Measurements from ENCODE around the gene SH3RF3. TPM values are rescaled to one million over a fixed set of nuclear protein-coding genes. Genes with fewer than 3 reads are reported as not detected.
A peak's percentile ranks its signal among the peaks of the same experiment; 100 is the strongest.

The SH3RF3 gene
- total RNA-seq, 1 experiment from 2014 or later: 0.98 TPM

DNA sequence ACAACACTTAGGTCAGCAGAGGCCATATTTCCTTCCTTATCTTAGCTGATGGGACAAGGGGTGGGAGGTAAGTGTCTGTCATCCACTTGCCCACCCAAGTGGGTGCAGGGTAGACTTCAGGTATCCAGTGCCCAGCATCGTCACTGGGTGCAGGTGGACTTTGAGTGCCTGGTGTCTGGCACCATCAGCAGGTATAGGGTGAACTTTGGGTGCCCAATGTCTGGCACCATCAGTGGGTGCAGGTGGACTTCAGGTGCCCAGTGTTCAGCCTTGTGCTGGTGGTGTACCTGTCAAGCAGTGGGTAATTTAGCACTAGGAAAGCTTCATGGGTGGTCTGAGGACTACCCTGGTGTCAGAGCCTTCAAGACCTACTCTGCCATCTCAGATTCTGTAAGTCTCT, 309.1 kb downstream of the SH3RF3 start:
- H3K36me3 Mint-ChIP-seq (ENCODE audit: insufficient read depth, unreplicated experiment): no peaks in the 10 kb centered on the region
- no peaks in the 10 kb centered on the region for H3K4me1 Mint-ChIP-seq (ENCODE audit: low read depth, unreplicated experiment)
- Histone ChIP-seq H3K4me3 (ENCODE audit: low read depth, low read length) (no peak overlapping the region), H3K27me3 (replicated peaks; ENCODE audit: control insufficient read depth, insufficient read depth, low read length) (no peaks in the 10 kb centered on the region), H3K4me1 (peaks cover 6% of the 10 kb centered on the region; the same call in 1 of the 2 replicates), H3K36me3 (ENCODE audit: control insufficient read depth, insufficient read depth, low read length) (no peaks in the 10 kb centered on the region), H3K9me3 (peaks cover 15% of the 10 kb centered on the region)
- no TSS peak for BruUV-seq (replicated peaks)
- H3K27me3 Mint-ChIP-seq (ENCODE audit: insufficient read depth, unreplicated experiment): peaks cover 4% of the 10 kb centered on the region
- POLR2A ChIA-PET: no interaction called here
- TF ChIP-seq, protein P1, sequence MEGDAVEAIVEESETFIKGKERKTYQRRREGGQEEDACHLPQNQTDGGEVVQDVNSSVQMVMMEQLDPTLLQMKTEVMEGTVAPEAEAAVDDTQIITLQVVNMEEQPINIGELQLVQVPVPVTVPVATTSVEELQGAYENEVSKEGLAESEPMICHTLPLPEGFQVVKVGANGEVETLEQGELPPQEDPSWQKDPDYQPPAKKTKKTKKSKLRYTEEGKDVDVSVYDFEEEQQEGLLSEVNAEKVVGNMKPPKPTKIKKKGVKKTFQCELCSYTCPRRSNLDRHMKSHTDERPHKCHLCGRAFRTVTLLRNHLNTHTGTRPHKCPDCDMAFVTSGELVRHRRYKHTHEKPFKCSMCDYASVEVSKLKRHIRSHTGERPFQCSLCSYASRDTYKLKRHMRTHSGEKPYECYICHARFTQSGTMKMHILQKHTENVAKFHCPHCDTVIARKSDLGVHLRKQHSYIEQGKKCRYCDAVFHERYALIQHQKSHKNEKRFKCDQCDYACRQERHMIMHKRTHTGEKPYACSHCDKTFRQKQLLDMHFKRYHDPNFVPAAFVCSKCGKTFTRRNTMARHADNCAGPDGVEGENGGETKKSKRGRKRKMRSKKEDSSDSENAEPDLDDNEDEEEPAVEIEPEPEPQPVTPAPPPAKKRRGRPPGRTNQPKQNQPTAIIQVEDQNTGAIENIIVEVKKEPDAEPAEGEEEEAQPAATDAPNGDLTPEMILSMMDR (IDR thresholded peaks at IDR 0.05; ENCODE audit: insufficient read depth in 1 of 2, low read depth in 1 of 2, low read length in 1 of 2, severe bottlenecking in 1 of 2, unreplicated experiment in 1 of 2): no peak
- peaks cover 37% of the 10 kb centered on the region for H3K9me3 Mint-ChIP-seq (ENCODE audit: unreplicated experiment)
- H3K4me3 Mint-ChIP-seq (ENCODE audit: unreplicated experiment): no peak overlapping the region
- H3K27ac Mint-ChIP-seq (ENCODE audit: unreplicated experiment): no peak overlapping the region
- no peak for DNase-seq
- CTCF ChIA-PET: no interaction called here
- intact Hi-C loops (cut with micrococcal nuclease; ENCODE audit: unreplicated experiment): no loop called here

DNA sequence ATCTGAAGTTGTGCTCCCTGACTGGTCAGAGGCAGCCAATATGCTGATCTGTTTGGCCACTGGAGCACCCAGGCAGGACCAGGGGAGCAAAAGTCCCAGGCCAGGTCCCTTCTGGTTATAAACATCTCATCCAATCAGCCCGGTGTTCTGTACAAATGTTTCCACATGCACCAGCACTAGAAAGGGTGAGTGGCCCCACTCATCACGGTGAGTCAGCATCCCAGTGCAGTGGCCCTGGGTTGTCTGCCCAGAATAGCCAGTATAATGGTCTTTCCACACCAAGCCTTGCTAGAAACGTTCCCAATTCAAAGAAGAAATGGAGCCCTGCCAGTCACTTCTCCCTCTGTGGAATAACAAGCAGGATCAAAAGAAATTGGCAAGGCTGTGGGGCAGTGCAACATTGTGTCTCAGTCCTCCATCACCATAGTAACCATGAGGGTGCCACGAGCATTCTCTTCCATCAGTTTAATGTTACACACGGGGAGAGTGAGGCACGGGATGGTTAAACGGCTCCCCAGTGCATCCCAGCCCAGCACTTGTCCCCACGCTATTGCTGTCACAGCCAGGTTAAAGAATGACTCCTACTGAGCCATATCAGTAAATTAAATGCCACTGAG, 309.9 kb downstream of the SH3RF3 start:
- intact Hi-C loops (cut with micrococcal nuclease; ENCODE audit: unreplicated experiment): no loop called here
- Mint-ChIP-seq H3K4me3 (ENCODE audit: unreplicated experiment) (no peak overlapping the region), H3K27me3 (ENCODE audit: insufficient read depth, unreplicated experiment) (peaks cover 4% of the 10 kb centered on the region), H3K9me3 (ENCODE audit: unreplicated experiment) (peaks cover 37% of the 10 kb centered on the region), H3K27ac (ENCODE audit: unreplicated experiment) (no peak overlapping the region), H3K36me3 (ENCODE audit: insufficient read depth, unreplicated experiment) (no peaks in the 10 kb centered on the region), H3K4me1 (ENCODE audit: low read depth, unreplicated experiment) (no peaks in the 10 kb centered on the region)
- no TSS peak for BruUV-seq (replicated peaks)
- ChIA-PET CTCF (no interaction called here), POLR2A (no interaction called here)
- H3K9me3 ChIP-seq: peaks cover 15% of the 10 kb centered on the region
- TF ChIP-seq, protein P1 (IDR thresholded peaks at IDR 0.05; ENCODE audit: insufficient read depth in 1 of 2, low read depth in 1 of 2, low read length in 1 of 2, severe bottlenecking in 1 of 2, unreplicated experiment in 1 of 2): no peak
- H3K4me3 ChIP-seq (ENCODE audit: low read depth, low read length): no peak overlapping the region
- peaks cover 6% of the 10 kb centered on the region; the same call in 1 of the 2 replicates for H3K4me1 ChIP-seq
- no peak for DNase-seq
- no peaks in the 10 kb centered on the region for H3K36me3 ChIP-seq (ENCODE audit: control insufficient read depth, insufficient read depth, low read length)
- no peaks in the 10 kb centered on the region for H3K27me3 ChIP-seq (replicated peaks; ENCODE audit: control insufficient read depth, insufficient read depth, low read length)

DNA sequence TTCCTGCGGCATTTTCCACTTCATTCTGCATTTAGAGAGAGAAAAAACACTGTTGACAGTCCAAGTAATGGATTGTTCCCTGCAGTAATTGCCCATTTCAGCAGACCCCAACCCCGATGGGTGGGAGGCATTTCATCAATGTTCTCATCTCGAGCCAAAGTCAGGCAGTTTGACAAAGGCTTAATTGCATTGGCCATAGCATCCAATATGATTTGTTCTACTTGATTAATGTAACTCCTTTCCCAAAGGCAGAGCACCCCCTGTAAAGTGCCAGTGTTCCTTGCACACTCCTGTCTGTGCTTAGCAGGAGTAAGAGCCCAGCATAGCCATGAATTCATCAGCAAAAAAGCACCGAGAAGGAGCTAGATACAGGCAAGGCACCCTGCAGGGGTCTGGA, 310.4 kb downstream of the SH3RF3 start:
- Mint-ChIP-seq H3K27ac (ENCODE audit: unreplicated experiment) (no peak overlapping the region), H3K36me3 (ENCODE audit: insufficient read depth, unreplicated experiment) (no peaks in the 10 kb centered on the region), H3K4me1 (ENCODE audit: low read depth, unreplicated experiment) (no peaks in the 10 kb centered on the region), H3K9me3 (ENCODE audit: unreplicated experiment) (peaks cover 40% of the 10 kb centered on the region), H3K4me3 (ENCODE audit: unreplicated experiment) (no peak overlapping the region), H3K27me3 (ENCODE audit: insufficient read depth, unreplicated experiment) (peaks cover 4% of the 10 kb centered on the region)
- peak in 1 of 2 experiments; percentile 14 for DNase-seq
- no TSS peak for BruUV-seq (replicated peaks)
- ChIA-PET CTCF (no interaction called here), POLR2A (no interaction called here)
- Histone ChIP-seq H3K36me3 (ENCODE audit: control insufficient read depth, insufficient read depth, low read length) (no peaks in the 10 kb centered on the region), H3K4me1 (peaks cover 5% of the 10 kb centered on the region; the same call in 1 of the 2 replicates), H3K27me3 (replicated peaks; ENCODE audit: control insufficient read depth, insufficient read depth, low read length) (no peaks in the 10 kb centered on the region), H3K9me3 (peaks cover 17% of the 10 kb centered on the region), H3K4me3 (ENCODE audit: low read depth, low read length) (no peak overlapping the region)
- TF ChIP-seq, protein P1 (IDR thresholded peaks at IDR 0.05; ENCODE audit: insufficient read depth in 1 of 2, low read depth in 1 of 2, low read length in 1 of 2, severe bottlenecking in 1 of 2, unreplicated experiment in 1 of 2): no peak
- intact Hi-C loops (cut with micrococcal nuclease; ENCODE audit: unreplicated experiment): no loop called here

All from Caco-2 (cell line).